T-helper 1 cell treated with Interleukin-12 subunit alpha and Interleukin-12 subunit beta and Interleukin-4 antibody, amounts not matched to agents 30 μg/mL and 1 μg/mL, for 36 hours (primary cell): Measurements from ENCODE around the gene VAPA.

Experiments
- H3K27ac Mint-ChIP-seq: one replicate; pipeline ENCODE4 v1.8.0; 2021; ENCODE audit warnings: mild to moderate bottlenecking, mixed read lengths
- H3K27me3 Mint-ChIP-seq: one replicate; pipeline ENCODE4 v1.8.0; 2021; ENCODE audit warnings: low read depth, mixed read lengths
- H3K36me3 Mint-ChIP-seq: one replicate; pipeline ENCODE4 v1.8.0; 2021; ENCODE audit warnings: low read depth, mixed read lengths
- H3K4me1 Mint-ChIP-seq: one replicate; pipeline ENCODE4 v1.8.0; 2021; ENCODE audit warnings: low read depth, mixed read lengths
- H3K4me3 Mint-ChIP-seq: one replicate; pipeline ENCODE4 v1.8.0; 2021; ENCODE audit warnings: mild to moderate bottlenecking, moderate library complexity, mixed read lengths
- H3K9me3 Mint-ChIP-seq: one replicate; pipeline ENCODE4 v1.8.0; 2021; ENCODE audit warnings: mixed read lengths

VAPA gene

GRCh38 chr18:9993521-9994025 is 79.8 kb downstream of the VAPA start:
- Mint-ChIP-seq H3K4me3 (no peak overlapping the region), H3K27me3 (peaks cover 2% of the 10 kb centered on the region), H3K27ac (no peak overlapping the region), H3K36me3 (no peaks in the 10 kb centered on the region), H3K4me1 (no peaks in the 10 kb centered on the region), H3K9me3 (peaks cover 15% of the 10 kb centered on the region)

DNA sequence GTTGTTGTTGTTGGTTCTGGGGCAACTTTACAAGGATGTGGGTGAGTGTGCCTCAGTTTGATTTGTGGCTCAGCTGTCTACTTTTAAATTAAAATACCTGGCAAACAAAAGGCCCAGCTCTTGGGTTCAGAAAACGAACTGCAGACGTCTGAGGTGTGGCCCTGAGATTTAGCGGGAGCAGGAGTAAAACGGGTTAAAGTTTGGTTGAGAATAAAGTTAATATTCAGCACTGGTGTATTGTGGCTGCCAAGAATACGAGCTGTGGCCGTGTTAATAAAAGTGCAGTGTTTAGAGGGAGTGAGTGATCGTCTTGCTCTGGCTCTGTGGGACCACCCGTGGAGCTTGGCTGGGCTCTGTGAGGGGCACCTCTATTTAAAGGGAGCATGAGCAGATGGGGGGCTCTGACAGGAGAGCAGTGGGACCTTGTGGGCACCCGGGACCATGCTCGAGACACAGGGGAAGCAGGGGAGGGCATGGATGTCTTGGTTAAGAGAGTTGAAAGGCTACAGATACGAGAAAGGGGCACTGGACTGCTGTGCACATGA is 80.3 kb downstream of the VAPA start:
- Mint-ChIP-seq H3K4me3 (no peak overlapping the region), H3K27ac (no peak overlapping the region), H3K27me3 (peaks cover under 1% of the 10 kb centered on the region), H3K9me3 (peaks cover 15% of the 10 kb centered on the region), H3K36me3 (no peaks in the 10 kb centered on the region), H3K4me1 (no peaks in the 10 kb centered on the region)

- Mint-ChIP-seq H3K9me3 (peaks cover 18% of the 10 kb centered on the region), H3K27ac (no peak overlapping the region), H3K36me3 (no peaks in the 10 kb centered on the region), H3K4me3 (no peak overlapping the region), H3K4me1 (no peaks in the 10 kb centered on the region), H3K27me3 (peaks cover 3% of the 10 kb centered on the region)
These were observed 81.0 kb downstream of the VAPA start for GRCh38 chr18:9994701-9995235.

DNA sequence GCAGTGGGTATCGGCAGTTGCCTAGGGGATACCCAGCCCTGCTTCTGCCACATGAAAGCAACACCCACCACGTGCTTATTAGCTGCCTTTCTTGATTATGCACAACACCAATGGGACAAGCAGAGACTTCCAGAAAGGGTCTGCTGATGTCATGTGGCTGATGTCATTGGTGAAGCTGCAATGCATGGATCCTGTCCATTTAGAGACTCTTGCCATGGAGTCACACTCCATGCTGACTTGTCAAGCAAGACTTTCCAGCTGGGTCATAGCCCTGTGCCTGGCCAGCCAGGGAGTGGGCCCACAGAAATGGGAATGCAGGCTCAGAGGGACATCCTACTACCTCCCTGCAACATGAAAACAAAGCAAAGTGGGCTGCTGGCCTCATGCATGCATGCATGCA is 81.8 kb downstream of the VAPA start:
- H3K4me1 Mint-ChIP-seq, result no peaks in the 10 kb centered on the region
- H3K4me3 Mint-ChIP-seq, result no peak overlapping the region
- peaks cover 6% of the 10 kb centered on the region for H3K27me3 Mint-ChIP-seq
- H3K27ac Mint-ChIP-seq, result no peak overlapping the region
- H3K9me3 Mint-ChIP-seq, result peaks cover 18% of the 10 kb centered on the region
- no peaks in the 10 kb centered on the region for H3K36me3 Mint-ChIP-seq

- no peak overlapping the region for H3K4me3 Mint-ChIP-seq
- H3K36me3 Mint-ChIP-seq, result no peaks in the 10 kb centered on the region
- H3K4me1 Mint-ChIP-seq, result no peaks in the 10 kb centered on the region
- H3K27ac Mint-ChIP-seq, result no peak overlapping the region
- H3K27me3 Mint-ChIP-seq, result peaks cover 8% of the 10 kb centered on the region
- H3K9me3 Mint-ChIP-seq, result peaks cover 18% of the 10 kb centered on the region
These were observed 82.3 kb downstream of the VAPA start for GRCh38 chr18:9996094-9996493.

GRCh38 chr18:9997711-9998110 is 83.9 kb downstream of the VAPA start:
- Mint-ChIP-seq H3K9me3 (peaks cover 18% of the 10 kb centered on the region), H3K4me1 (no peaks in the 10 kb centered on the region), H3K27me3 (peaks cover 8% of the 10 kb centered on the region), H3K4me3 (no peak overlapping the region), H3K36me3 (no peaks in the 10 kb centered on the region), H3K27ac (no peak overlapping the region)

DNA sequence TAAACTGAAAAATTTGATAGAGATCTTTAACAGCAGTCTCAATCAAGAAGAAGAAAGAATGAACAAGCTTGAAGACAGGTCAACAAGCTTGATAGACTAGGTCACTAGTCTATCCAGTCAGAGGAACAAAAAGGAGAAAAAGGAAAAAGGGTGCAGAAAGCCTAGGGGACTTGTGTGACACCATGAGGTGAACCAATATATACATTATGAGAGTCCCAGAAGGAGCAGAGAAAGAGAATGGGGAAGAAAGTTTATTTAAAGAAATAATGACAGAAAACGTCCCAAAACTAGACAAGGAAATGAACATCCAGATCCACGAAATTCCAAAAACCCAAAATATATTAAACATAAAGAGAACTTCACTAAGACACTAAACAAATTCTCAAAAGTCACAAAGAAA is 84.5 kb downstream of the VAPA start:
- Mint-ChIP-seq H3K36me3 (no peaks in the 10 kb centered on the region), H3K9me3 (peaks cover 18% of the 10 kb centered on the region), H3K4me1 (no peaks in the 10 kb centered on the region), H3K4me3 (no peak overlapping the region), H3K27me3 (peaks cover 8% of the 10 kb centered on the region), H3K27ac (no peak overlapping the region)

DNA sequence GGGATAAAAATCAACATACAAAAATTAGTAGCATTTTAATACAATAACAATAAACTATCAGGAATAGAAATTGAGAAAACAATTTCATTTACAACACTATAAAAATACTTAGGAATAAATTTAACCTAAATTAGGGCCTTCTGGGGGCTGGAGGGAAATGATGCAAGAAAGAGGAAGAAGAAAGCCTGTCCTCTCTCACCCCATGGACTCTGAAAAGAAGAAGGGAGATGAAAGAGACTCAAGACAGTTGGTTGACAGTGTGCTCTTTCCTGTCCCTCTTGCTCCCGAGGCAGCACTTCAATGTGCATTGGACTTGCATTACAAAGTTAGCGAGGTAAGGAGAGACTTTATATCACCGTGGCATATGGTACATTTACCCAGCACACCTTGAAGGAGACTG is 88.5 kb downstream of the VAPA start:
- H3K4me1 Mint-ChIP-seq, result no peaks in the 10 kb centered on the region
- H3K9me3 Mint-ChIP-seq, result peaks cover 11% of the 10 kb centered on the region
- no peak overlapping the region for H3K4me3 Mint-ChIP-seq
- H3K36me3 Mint-ChIP-seq, result no peaks in the 10 kb centered on the region
- H3K27ac Mint-ChIP-seq, result no peak overlapping the region
- peaks cover 11% of the 10 kb centered on the region for H3K27me3 Mint-ChIP-seq

- H3K4me3 Mint-ChIP-seq, result no peak overlapping the region
- H3K4me1 Mint-ChIP-seq, result no peaks in the 10 kb centered on the region
- peaks cover 5% of the 10 kb centered on the region for H3K9me3 Mint-ChIP-seq
- no peak overlapping the region for H3K27ac Mint-ChIP-seq
- H3K27me3 Mint-ChIP-seq, result peaks cover 15% of the 10 kb centered on the region
- H3K36me3 Mint-ChIP-seq, result no peaks in the 10 kb centered on the region
These were observed 89.5 kb downstream of the VAPA start for GRCh38 chr18:10003281-10003680.

DNA sequence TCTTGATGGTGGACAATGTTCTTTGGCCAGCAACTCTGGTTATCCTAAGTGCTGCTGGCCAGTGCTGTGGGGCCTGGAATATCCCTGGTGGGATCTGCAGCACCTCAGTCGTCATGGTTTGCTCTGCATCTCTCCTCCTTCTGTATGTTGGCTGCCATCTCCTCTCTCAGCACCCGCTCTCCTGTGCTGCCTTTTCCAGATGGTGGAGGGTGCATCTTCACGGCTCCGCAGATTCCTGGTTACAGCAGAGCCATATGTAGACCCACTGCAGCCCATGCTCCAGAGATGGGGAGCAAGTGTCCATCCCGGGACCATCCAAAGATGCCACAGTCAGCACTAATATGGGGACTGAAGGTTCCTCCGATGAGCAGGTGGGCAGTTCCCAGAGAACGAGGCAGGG is 90.0 kb downstream of the VAPA start:
- Mint-ChIP-seq H3K9me3 (peaks cover 3% of the 10 kb centered on the region), H3K36me3 (no peaks in the 10 kb centered on the region), H3K27me3 (peaks cover 15% of the 10 kb centered on the region), H3K27ac (no peak overlapping the region), H3K4me3 (no peak overlapping the region), H3K4me1 (no peaks in the 10 kb centered on the region)

- peaks cover 7% of the 10 kb centered on the region for H3K27me3 Mint-ChIP-seq
- H3K9me3 Mint-ChIP-seq, result no peaks in the 10 kb centered on the region
- H3K4me3 Mint-ChIP-seq, result no peak overlapping the region
- no peak overlapping the region for H3K27ac Mint-ChIP-seq
- H3K36me3 Mint-ChIP-seq, result no peaks in the 10 kb centered on the region
- H3K4me1 Mint-ChIP-seq, result no peaks in the 10 kb centered on the region
These were observed 92.6 kb downstream of the VAPA start for GRCh38 chr18:10006311-10006893.

DNA sequence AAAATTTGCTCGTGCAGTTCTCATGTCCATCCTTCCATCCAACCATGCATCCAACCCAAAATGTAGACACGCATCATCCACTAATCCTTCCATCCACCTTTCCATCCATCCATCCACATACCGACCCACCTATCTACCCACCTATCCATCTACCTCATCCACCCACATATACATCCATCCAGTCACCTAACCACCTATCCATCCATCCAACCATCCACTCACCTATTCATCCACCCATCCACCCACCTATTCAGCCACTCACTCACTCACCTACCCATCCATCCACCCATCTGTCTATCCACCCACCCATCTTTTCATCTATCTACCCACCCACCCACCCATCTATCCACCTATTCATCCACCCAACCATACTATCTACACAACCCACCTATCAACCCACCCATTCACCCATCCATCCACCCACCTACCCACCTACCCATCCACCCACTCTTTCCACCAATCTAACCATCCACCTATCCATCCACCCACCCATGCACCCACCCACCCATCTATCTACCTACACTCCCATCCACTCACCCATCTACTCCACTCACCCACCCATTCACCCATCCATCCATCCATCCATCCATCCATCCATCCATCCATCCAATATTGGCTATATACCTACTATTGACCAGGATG is 94.3 kb downstream of the VAPA start:
- H3K9me3 Mint-ChIP-seq, result no peaks in the 10 kb centered on the region
- no peaks in the 10 kb centered on the region for H3K4me1 Mint-ChIP-seq
- H3K27me3 Mint-ChIP-seq, result peaks cover 7% of the 10 kb centered on the region
- H3K27ac Mint-ChIP-seq, result no peak overlapping the region
- no peak overlapping the region for H3K4me3 Mint-ChIP-seq
- no peaks in the 10 kb centered on the region for H3K36me3 Mint-ChIP-seq
